Stomach (tissue), 4 donors: Measurements from ENCODE around the gene ZNF682.

Source experiments
- CTCF ChIP-seq, 7 experiments: fragments of 450-650 bp in 4 of 7; fragments of 200-600 bp in 3 of 7; sonication (generic) in 3 of 7; IDR thresholded peaks; one replicate each; pipeline ENCODE4 v1.5.1; 2016 to 2019; ENCODE audit warnings: antibody characterized with exemption in 7 of 7, control low read depth in 2 of 7, mild to moderate bottlenecking in 1 of 7
- POLR2A ChIP-seq, 4 donors: fragments of 450-650 bp; IDR thresholded peaks; one replicate each; pipeline ENCODE4 v1.6.1; 2016; ENCODE audit warnings: antibody characterized with exemption in 4 of 4, control low read depth in 2 of 4, mild to moderate bottlenecking in 1 of 4, moderate library complexity in 1 of 4

DNA sequence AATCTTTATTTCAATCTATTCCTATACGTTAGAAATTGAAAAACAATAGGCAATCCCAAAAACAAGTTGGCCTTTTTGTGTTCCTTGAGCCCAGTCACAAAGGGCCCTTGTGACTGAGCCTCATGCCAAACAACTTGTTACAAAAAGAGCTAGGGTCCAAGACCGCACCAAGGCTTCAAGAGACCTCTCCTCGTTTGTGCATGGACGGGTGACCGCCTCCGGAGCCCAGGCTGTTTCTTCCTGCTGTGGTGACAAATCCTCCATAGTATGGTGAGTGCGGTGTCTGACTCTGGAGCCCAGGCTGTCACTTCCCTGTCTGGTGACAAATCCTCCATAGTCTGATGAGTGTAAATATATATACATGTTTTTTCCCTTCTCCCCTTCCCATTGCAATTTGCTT is 74.9 kb downstream of the ZNF682 start:
- TF ChIP-seq POLR2A (IDR thresholded peaks at IDR 0.05) (no peak), CTCF (IDR thresholded peaks at IDR 0.05) (no peak)
